ENCODE data around the gene SSBP2. TPM values are rescaled to one million over a fixed set of nuclear protein-coding genes. Genes with fewer than 3 reads are reported as not detected.

SSBP2 gene
- 10 to 100 TPM; 32.5 to 35.4 TPM for total RNA-seq

DNA sequence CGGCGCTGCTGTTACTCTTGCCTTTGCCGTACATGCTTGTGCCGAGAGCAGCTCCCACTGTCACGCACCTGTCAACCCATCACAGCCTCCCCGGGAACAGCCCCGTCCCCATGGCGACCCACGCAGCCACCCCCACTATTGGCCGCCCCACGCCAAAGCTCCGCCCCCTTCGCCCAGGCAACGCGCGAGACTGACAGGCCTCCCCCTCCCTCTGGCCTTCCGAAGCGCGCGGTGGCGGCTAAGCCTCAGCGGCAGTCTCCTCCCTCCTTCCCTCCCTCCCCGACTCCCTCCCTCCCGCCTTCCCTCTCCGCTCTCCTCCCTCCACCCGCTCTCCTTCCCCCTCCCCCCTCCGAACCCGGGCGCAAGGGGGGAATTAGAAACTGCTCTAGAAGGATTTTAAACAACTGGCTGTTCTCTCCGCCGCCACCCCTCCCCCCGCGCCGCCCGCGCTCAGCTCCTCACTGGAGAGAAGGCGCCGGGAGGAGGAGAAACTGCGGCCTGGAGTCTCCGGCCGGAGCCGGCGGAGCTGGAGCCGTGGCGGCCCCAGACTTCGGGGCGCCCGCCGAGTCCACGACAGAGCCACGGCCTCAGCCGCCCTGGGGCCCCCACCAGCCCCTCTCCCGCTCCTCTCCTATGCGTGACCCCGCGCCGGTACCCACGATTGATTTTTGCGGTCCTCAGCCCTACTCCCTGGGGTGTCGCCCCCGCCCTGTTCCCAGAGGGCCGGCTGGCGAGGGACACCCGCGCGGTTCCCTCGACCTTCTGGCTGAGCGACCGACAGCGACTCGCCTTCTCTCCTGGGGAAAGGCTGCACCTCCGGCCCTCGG, at the start of gene SSBP2:
SSBP2 (minus strand) TSS at position 89 of the 827 bp plus-strand sequence; CDS start at position 34, 55 bp downstream.
- Mint-ChIP-seq H3K4me3 (peak within 1 kb of the TSS; percentile 92), H3K27me3 (peaks cover 30% of the 10 kb centered on the region), H3K9me3 (no peaks in the 10 kb centered on the region), H3K27ac (peak within 1 kb of the TSS; percentile 91), H3K36me3 (peaks cover 3% of the 10 kb centered on the region), H3K4me1 (peaks cover 20% of the 10 kb centered on the region)
- POLR2A ChIA-PET: interaction anchor here (0.6 to 6.3 kb wide), 21 partner anchors 9 to 526 kb away, joined by 3 to 215 read pairs (median 4); partner anchors contain the start of genes ATG10, RPS23 and ZCCHC9
- DNase-seq (peak; percentile 99), ATAC-seq (ENCODE audit: low read depth) (peak; percentile 86)

DNA sequence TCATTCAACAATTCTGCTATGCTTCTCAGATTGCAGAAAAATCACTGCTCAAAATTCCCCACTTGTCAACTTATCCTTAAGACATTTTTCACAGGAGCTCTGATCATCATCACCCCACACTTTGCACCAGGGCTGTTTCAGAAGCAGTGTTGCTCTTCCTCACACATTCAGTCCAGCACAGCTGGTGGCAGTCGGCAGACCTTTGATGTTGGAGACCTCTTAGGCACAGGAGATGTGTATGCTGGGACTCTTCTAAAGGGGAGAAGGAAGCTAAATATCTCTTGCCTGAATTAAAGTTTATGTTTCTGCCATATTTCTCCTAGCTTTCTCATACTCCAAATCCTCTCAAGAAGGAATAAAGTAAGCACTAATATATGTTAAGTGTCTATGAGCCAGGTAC, 44.8 kb upstream of the SSBP2 start:
- Mint-ChIP-seq H3K4me3 (no peak overlapping the region), H3K36me3 (no peaks in the 10 kb centered on the region), H3K4me1 (peaks cover 2% of the 10 kb centered on the region), H3K9me3 (no peaks in the 10 kb centered on the region), H3K27me3 (peaks cover 2% of the 10 kb centered on the region), H3K27ac (no peak overlapping the region)
- DNase-seq (no peak), ATAC-seq (ENCODE audit: low read depth) (no peak)
- POLR2A ChIA-PET: no interaction called here

DNA sequence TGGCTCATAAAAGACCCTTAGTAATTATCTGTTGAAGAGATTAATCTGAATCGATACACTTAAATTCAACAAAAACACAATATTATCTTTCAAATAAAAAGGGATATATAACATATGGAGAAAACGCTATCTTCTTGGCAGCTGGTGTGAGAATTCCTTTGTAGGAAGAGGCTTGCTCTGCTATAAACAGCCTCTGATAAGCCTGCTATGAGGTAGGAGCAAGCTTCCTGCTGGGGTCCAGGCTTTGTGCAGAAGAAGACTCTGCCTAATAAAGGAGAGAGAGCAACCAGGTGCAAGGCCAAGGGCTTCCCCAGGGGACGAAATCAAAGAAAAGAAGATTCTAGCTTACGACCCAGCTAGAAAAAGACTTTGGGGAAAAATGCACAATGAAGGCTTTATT, 43.3 kb upstream of the SSBP2 start:
- Mint-ChIP-seq H3K4me1 (no peaks in the 10 kb centered on the region), H3K4me3 (no peak overlapping the region), H3K9me3 (no peaks in the 10 kb centered on the region), H3K27ac (no peak overlapping the region), H3K36me3 (no peaks in the 10 kb centered on the region), H3K27me3 (peaks cover 2% of the 10 kb centered on the region)
- ATAC-seq (ENCODE audit: low read depth) (no peak), DNase-seq (no peak)
- POLR2A ChIA-PET: no interaction called here

DNA sequence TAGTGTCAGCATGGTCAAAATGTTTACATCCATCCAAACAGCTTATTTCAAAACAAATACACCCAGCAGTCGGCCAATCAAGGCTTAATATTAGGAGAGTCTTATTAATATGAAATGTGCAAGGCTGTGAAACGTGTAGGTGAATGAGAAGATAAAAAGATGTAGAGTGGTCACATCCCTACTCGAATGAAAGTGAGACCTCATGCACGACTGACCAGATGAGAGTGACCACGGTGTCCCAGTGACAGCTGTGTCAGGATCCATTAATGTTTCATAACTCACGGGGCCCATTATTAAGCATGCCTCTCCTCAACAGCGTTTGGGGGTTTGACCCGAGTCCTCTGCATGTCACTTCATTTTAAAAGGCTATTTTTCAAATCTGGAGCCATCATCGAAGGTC, 39.4 kb upstream of the SSBP2 start:
- Mint-ChIP-seq H3K36me3 (no peaks in the 10 kb centered on the region), H3K27ac (no peak overlapping the region), H3K4me1 (no peaks in the 10 kb centered on the region), H3K9me3 (no peaks in the 10 kb centered on the region), H3K27me3 (no peaks in the 10 kb centered on the region), H3K4me3 (no peak overlapping the region)
- POLR2A ChIA-PET: no interaction called here
- DNase-seq: no peak
- no peak for ATAC-seq (ENCODE audit: low read depth)

DNA sequence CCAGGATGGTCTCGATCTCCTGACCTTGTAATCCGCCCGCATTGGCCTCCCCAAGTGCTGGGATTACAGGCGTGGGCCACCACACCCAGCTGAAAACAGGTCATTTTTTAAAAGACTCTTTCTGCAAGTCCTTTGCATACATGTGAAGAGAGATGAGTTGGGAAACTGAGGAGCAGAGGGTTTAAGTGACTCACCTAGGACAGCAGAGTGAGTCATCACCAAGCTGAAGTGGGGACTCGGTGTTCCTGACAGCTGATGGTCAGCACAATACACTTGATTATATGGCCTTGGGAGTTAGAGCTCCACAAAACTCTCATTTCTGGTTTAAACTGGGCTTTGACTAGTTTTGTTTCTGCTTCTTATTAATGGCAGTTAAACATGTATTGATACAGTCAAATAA, 38.1 kb upstream of the SSBP2 start:
- ATAC-seq (ENCODE audit: low read depth) (no peak), DNase-seq (no peak)
- POLR2A ChIA-PET: interaction anchor here (1.3 to 1.7 kb wide), 2 partner anchors 9 to 63 kb away, joined by 3 to 4 read pairs; no protein-coding TSS in a partner anchor

DNA sequence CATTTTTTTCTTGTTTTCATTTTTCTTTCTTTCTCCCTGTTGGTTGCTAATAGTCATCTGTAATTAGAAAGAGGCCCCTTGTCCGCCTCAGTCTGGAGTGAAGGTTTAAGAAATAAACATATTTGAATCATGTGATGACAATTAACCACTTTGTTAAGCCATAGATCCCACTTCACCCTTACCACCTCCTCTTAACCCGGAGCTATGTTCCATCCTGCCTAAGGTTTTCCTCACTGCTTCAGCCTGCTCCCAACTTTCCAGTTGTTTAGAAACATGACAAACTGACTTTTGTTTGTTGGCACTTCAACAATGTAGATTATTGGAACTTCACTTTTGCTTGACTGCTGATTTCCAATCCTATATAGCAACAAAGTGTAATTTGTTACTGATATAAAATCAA, 37.4 kb upstream of the SSBP2 start:
- no peak overlapping the region for H3K27ac Mint-ChIP-seq
- no peaks in the 10 kb centered on the region for H3K9me3 Mint-ChIP-seq
- peaks cover under 1% of the 10 kb centered on the region for H3K4me1 Mint-ChIP-seq
- ATAC-seq (ENCODE audit: low read depth): no peak
- no peaks in the 10 kb centered on the region for H3K36me3 Mint-ChIP-seq
- POLR2A ChIA-PET: interaction anchor here (1.3 to 1.7 kb wide), 2 partner anchors 9 to 63 kb away, joined by 3 to 4 read pairs; no protein-coding TSS in a partner anchor
- no peaks in the 10 kb centered on the region for H3K27me3 Mint-ChIP-seq
- H3K4me3 Mint-ChIP-seq: no peak overlapping the region
- DNase-seq: no peak

More for the DNA sequence above, 38.1 kb upstream of the SSBP2 start:
- no peaks in the 10 kb centered on the region for H3K9me3 Mint-ChIP-seq
- H3K27ac Mint-ChIP-seq: no peak overlapping the region
- H3K4me1 Mint-ChIP-seq: no peaks in the 10 kb centered on the region
- no peaks in the 10 kb centered on the region for H3K36me3 Mint-ChIP-seq
- H3K27me3 Mint-ChIP-seq: no peaks in the 10 kb centered on the region
- no peak overlapping the region for H3K4me3 Mint-ChIP-seq

DNA sequence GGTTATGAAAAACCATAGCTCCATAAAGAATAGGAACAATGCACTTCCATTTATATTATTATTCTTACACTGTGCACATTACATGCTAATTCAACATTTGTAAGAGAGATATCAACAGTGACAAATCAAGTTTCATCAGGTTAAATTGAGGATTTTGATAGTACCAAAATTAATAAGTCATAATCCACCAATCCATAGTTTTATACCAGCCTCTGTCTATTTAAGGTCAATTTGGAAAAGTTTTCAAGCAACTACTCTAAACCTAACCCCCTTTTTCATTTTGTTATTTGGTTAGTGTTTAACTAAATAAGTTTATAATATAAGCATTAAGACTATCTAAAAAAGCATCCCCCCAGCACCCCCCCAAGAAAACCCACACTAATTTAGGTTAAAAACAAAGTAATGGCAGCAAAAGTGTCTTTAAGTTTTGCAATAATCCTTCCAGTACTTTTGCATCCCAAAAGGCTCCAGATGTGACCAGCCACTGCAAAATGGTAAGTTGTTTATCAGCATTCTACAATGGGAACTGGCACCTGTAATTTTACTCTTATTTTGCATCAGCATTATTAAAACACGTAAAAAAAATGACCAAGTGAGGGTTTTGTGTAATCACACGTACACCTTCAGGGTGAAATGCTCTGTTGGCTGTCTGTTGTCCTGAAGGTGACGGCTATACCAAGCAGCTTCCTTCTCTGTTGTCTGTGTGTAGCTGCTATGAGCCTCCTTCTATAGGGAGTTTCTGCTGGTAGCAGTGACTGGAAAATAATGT, 36.8 kb upstream of the SSBP2 start:
- Mint-ChIP-seq H3K4me1 (peaks cover 4% of the 10 kb centered on the region), H3K27ac (no peak overlapping the region), H3K36me3 (peaks cover 1% of the 10 kb centered on the region), H3K9me3 (no peaks in the 10 kb centered on the region), H3K27me3 (no peaks in the 10 kb centered on the region), H3K4me3 (no peak overlapping the region)
- no peak for ATAC-seq (ENCODE audit: low read depth)
- no peak for DNase-seq
- POLR2A ChIA-PET: no interaction called here

DNA sequence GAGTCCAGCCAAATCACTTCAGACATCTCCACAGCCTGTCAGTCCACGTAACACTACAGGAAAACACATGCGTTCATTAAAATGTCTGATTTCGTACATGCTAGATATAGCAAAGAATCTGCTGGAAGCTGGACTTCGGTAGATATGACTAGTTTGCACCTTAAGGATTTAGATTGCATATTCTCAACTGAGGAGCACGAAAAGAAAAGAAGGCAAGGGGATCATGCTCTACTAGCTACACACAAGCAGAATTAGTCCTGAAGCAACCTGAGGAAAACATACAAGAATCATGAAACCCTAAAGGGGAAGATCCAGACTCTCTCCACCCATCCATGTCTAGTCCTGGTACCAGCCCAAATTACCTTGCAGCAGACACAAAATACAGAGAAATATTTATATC, 36.1 kb upstream of the SSBP2 start:
- peaks cover 1% of the 10 kb centered on the region for H3K36me3 Mint-ChIP-seq
- H3K9me3 Mint-ChIP-seq: no peaks in the 10 kb centered on the region
- no peak overlapping the region for H3K27ac Mint-ChIP-seq
- no peak for DNase-seq
- peaks cover 4% of the 10 kb centered on the region for H3K4me1 Mint-ChIP-seq
- H3K4me3 Mint-ChIP-seq: no peak overlapping the region
- no peak for ATAC-seq (ENCODE audit: low read depth)
- H3K27me3 Mint-ChIP-seq: no peaks in the 10 kb centered on the region
- POLR2A ChIA-PET: no interaction called here

DNA sequence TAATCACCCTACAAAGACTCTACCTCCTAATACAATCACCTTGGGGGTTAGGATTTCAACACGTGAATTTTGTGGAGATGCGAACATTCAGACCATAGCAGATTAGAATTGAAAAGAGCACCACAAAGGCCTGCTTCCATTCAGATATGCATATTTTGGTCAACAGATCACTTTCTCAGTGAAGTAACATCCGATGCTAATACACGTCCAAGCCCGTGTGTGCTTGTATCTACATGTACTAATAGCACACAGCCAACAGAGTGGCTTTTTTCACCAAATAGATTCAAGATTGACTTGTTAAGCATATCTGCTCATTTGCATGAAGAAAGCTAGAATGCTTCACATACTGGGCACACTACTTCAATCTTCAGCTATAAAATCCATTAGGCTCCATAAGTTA, 35.6 kb upstream of the SSBP2 start:
- H3K27ac Mint-ChIP-seq: no peak overlapping the region
- no peak overlapping the region for H3K4me3 Mint-ChIP-seq
- peaks cover 1% of the 10 kb centered on the region for H3K36me3 Mint-ChIP-seq
- POLR2A ChIA-PET: no interaction called here
- H3K4me1 Mint-ChIP-seq: peaks cover 4% of the 10 kb centered on the region
- DNase-seq (no peak), ATAC-seq (ENCODE audit: low read depth) (no peak)
- H3K9me3 Mint-ChIP-seq: no peaks in the 10 kb centered on the region
- H3K27me3 Mint-ChIP-seq: no peaks in the 10 kb centered on the region

DNA sequence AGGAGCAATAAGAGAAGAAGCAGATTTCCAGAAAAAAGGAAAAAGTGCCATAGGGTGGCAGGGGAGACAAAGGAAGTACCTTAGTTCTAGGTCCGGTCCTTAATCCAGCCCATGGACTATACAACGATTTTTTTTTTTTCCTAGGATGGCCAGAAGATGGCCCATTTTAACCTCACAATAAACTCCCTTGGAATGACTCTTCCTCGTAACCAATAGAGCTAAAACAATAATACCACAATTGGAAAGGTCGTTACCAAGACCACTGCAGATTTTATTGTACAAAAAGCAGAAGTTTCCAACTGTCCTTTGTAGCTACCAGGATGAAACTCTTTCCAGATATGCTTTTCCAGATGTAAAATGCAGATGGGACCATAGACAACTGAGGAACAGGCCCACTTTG, 34.4 kb upstream of the SSBP2 start:
- POLR2A ChIA-PET: no interaction called here
- Mint-ChIP-seq H3K9me3 (no peaks in the 10 kb centered on the region), H3K27me3 (no peaks in the 10 kb centered on the region), H3K27ac (no peak overlapping the region), H3K4me1 (peaks cover 4% of the 10 kb centered on the region), H3K4me3 (no peak overlapping the region), H3K36me3 (peaks cover 1% of the 10 kb centered on the region)
- no peak for ATAC-seq (ENCODE audit: low read depth)
- DNase-seq: no peak

DNA sequence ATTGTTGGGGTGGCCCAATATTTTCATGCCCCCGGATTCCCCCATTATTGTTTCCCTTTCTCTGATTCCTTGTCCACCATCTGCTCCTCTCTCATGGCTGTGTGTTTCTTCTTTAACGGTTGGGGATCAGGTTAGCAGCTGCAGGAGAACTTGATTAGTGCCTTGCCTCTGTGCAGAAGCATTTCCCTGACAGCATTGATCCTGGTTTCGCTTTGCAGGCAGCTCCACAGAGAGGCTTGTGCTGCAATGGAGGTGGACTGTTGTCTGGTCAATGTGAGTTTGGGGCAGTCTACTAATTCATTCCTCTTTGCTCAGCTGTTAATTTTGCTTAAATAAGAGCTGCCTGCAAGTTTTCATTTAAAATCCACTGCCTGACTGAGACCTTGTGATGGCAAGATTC, 32.5 kb upstream of the SSBP2 start:
- H3K4me3 Mint-ChIP-seq: no peak overlapping the region
- peaks cover 14% of the 10 kb centered on the region for H3K4me1 Mint-ChIP-seq
- POLR2A ChIA-PET: interaction anchor here (0.6 kb wide), 1 partner anchor 407 kb away, joined by 7 read pairs; no protein-coding TSS in a partner anchor
- H3K36me3 Mint-ChIP-seq: peaks cover 1% of the 10 kb centered on the region
- H3K9me3 Mint-ChIP-seq: no peaks in the 10 kb centered on the region
- no peaks in the 10 kb centered on the region for H3K27me3 Mint-ChIP-seq
- ATAC-seq (ENCODE audit: low read depth) (no peak), DNase-seq (no peak)
- H3K27ac Mint-ChIP-seq: no peak overlapping the region

DNA sequence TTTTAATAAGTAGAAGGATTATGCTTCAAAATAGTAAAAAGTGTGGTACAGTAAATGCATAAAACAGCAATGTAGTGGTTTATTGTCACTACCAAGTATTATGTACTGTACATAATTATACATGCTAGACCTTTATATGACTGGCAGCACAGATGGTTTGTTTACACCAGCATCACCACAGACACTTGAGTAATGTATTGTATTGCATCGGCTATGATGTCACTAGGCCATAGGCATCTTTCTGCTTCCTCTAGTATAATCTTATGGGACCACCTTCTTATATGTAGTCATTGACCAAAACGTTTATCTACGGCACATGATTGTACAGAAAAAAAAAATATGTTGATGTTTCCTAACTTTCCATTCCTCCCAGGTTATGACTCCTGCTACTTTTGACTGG, 31.9 kb upstream of the SSBP2 start:
- ATAC-seq (ENCODE audit: low read depth) (no peak), DNase-seq (no peak)
- peaks cover 17% of the 10 kb centered on the region for H3K4me1 Mint-ChIP-seq
- no peaks in the 10 kb centered on the region for H3K27me3 Mint-ChIP-seq
- no peak overlapping the region for H3K4me3 Mint-ChIP-seq
- no peaks in the 10 kb centered on the region for H3K9me3 Mint-ChIP-seq
- no peak overlapping the region for H3K27ac Mint-ChIP-seq
- peaks cover 4% of the 10 kb centered on the region for H3K36me3 Mint-ChIP-seq
- POLR2A ChIA-PET: no interaction called here

DNA sequence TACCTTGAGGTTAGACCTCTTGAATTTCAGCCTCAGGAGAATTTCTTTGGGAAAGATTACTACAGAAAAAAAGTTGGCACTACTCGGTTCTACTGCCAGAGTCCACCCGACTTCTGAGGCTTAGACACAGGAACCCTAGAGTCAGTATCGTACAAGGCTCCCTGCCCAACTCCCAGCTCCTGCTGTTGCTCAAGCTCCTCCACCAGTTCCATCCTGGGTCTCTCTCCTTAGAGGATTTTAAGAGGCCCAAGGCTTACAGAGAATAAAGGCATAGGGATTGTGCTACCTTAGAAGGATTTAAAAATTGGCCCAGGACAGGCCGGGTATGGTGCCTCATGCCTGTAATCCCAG, 29.0 kb upstream of the SSBP2 start:
- Mint-ChIP-seq H3K4me3 (peak overlapping the region; percentile 77), H3K9me3 (no peaks in the 10 kb centered on the region), H3K27me3 (no peaks in the 10 kb centered on the region), H3K27ac (no peak overlapping the region), H3K4me1 (peaks cover 20% of the 10 kb centered on the region), H3K36me3 (peaks cover 7% of the 10 kb centered on the region)
- ATAC-seq (ENCODE audit: low read depth) (peak; percentile 8), DNase-seq (no peak)
- POLR2A ChIA-PET: interaction anchor here (1.2 to 3.2 kb wide), 4 partner anchors 9 to 192 kb away, joined by 4 to 28 read pairs (median 13); partner anchors contain the start of genes ATG10 and SSBP2

Measured in activated naive CD8-positive, alpha-beta T cell treated with anti-CD3 and anti-CD28 coated beads, Interleukin-2, amount 10 ng/mL, durations not matched to agents 7 days and 5 days (primary cell).